Progenitor cell of endocrine pancreas (in vitro differentiated cells): ENCODE data around the gene NCAPH2. TPM values are rescaled to one million over a fixed set of nuclear protein-coding genes. Genes with fewer than 3 reads are reported as not detected.

ENCODE experiments used
- DNase-seq: peaks from one replicate; pipeline ENCODE4 v3.0.0; 2021; ENCODE audit warnings: low spot score; ENCODE audit not compliant: unreplicated experiment
- H3K27ac Mint-ChIP-seq: 2 replicates; pipeline ENCODE4 v1.8.0; 2021; ENCODE audit warnings: mild to moderate bottlenecking, moderate library complexity, mixed read lengths
- H3K27me3 Mint-ChIP-seq: 2 replicates; pipeline ENCODE4 v1.8.0; 2021; ENCODE audit warnings: mixed read lengths
- H3K36me3 Mint-ChIP-seq: 2 replicates; pipeline ENCODE4 v1.8.0; 2022; ENCODE audit warnings: mixed read lengths; ENCODE audit not compliant: insufficient read depth
- H3K4me1 Mint-ChIP-seq: 2 replicates; pipeline ENCODE4 v1.8.0; 2021; ENCODE audit warnings: low read depth, mixed read lengths
- H3K4me3 Mint-ChIP-seq: 2 replicates; pipeline ENCODE4 v1.8.0; 2021; ENCODE audit warnings: low read depth, mild to moderate bottlenecking, moderate library complexity, mixed read lengths
- H3K9me3 Mint-ChIP-seq: 2 replicates; pipeline ENCODE4 v1.8.0; 2021; ENCODE audit warnings: low read depth, mixed read lengths
- total RNA-seq: library from RNA; stranded (reverse); gene quantifications from 2 replicates; pipeline ENCODE4 v1.2.1, GENCODE V29; 2021
- TF ChIP-seq, protein P1 (sequence below): fragments of 200-600 bp; sonication (generic); IDR thresholded peaks from one replicate; pipeline ENCODE4 v1.5.0; 2021; ENCODE audit warnings: antibody characterized with exemption, mild to moderate bottlenecking; ENCODE audit not compliant: unreplicated experiment

NCAPH2 gene
- total RNA-seq, 1 donor from 2014 or later, result 66.5 TPM

DNA sequence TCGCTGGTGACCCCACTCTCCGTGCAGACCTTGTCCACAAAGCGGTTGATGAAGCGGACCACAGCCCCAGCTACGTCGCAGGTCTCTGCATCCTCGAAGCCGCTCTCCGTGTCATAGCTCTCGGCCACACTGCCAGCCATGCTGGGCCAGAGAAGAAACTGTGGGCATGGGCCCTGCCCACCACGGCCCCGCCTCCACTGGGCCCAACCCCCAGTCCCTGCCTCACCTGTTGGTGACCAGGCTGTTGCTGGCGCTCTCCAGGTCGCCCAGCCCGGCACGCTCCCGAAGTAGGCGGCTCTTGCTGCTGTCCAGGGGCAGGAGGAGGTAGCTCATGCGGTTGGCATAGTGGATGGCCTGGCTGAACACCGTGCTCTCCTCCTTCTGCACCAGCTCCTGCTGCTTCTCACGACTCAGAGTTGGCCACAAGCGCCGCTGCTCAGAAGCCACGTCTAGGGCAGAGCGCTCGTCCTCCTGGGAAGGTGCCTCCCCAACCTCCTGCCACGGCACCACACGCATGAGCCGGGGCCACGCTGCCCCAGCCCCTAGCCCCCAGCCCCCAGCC is 46.0 kb upstream of the NCAPH2 start:
- Mint-ChIP-seq H3K4me1 (no peaks in the 10 kb centered on the region), H3K27ac (no peak overlapping the region), H3K27me3 (no peaks in the 10 kb centered on the region), H3K36me3 (peaks cover 16% of the 10 kb centered on the region), H3K4me3 (no peak overlapping the region), H3K9me3 (no peaks in the 10 kb centered on the region)
- TF ChIP-seq, protein P1, sequence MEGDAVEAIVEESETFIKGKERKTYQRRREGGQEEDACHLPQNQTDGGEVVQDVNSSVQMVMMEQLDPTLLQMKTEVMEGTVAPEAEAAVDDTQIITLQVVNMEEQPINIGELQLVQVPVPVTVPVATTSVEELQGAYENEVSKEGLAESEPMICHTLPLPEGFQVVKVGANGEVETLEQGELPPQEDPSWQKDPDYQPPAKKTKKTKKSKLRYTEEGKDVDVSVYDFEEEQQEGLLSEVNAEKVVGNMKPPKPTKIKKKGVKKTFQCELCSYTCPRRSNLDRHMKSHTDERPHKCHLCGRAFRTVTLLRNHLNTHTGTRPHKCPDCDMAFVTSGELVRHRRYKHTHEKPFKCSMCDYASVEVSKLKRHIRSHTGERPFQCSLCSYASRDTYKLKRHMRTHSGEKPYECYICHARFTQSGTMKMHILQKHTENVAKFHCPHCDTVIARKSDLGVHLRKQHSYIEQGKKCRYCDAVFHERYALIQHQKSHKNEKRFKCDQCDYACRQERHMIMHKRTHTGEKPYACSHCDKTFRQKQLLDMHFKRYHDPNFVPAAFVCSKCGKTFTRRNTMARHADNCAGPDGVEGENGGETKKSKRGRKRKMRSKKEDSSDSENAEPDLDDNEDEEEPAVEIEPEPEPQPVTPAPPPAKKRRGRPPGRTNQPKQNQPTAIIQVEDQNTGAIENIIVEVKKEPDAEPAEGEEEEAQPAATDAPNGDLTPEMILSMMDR, result no peak
- no peak for DNase-seq

DNA sequence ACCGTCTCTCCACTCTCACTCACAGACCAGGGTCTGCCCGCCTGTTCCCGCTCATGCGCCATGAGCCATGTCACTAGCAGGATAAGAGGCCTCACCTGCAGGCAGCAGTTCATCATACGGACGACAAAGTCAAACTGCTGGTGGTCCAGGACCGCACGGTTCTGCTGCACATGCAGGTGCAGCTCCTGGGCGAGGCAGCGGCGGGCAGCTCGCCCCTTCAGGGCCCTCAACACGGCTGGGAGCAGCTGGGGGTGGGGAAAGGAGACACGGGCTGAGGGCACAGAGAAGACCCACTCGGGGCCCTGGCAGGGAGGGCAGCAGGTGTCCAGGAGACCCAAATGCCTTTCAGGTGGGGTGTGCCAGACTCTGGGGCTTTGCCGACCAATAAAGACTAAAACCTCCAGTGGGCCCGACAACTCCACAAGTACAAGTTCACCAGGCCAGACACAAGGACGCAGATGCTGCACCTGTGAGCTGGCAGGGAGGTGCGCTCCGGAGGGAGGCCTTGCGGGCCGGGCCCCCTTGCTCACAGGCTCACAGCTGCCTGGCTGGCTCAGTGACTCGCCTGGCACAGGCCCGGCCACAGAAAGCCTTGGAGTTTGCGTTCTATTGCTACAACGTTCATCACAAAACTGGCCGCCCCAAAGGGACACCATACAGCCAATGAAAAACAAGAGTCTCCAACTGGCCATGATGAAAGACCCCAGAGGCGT is 44.7 kb upstream of the NCAPH2 start:
- Mint-ChIP-seq H3K36me3 (peaks cover 12% of the 10 kb centered on the region), H3K27me3 (no peaks in the 10 kb centered on the region), H3K4me3 (no peak overlapping the region), H3K9me3 (no peaks in the 10 kb centered on the region), H3K4me1 (no peaks in the 10 kb centered on the region), H3K27ac (no peak overlapping the region)
- TF ChIP-seq, protein P1, result no peak
- no peak for DNase-seq

DNA sequence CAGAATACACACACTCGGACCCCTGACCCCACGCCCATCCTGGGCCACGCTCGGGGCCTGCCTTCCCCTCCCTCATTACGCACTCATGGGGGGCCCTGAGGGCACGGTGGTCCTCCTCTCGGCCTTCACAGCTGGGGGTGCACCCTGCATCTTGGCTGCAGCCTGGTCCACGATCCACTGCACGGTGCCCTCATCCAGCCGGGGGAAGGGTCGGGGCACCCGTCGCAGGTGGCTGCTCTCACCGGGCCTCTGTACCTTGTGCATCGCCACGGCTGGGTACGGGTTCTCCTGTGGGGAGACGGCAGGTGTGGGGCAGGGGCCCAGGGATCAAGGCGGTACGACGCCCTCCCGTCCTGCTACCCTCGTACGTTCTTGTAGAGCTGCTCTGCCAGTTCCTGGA is 43.6 kb upstream of the NCAPH2 start:
- H3K27ac Mint-ChIP-seq, result no peak overlapping the region
- H3K9me3 Mint-ChIP-seq, result no peaks in the 10 kb centered on the region
- peaks cover 10% of the 10 kb centered on the region for H3K36me3 Mint-ChIP-seq
- no peak overlapping the region for H3K4me3 Mint-ChIP-seq
- H3K27me3 Mint-ChIP-seq, result no peaks in the 10 kb centered on the region
- TF ChIP-seq, protein P1, result no peak
- DNase-seq, result no peak
- no peaks in the 10 kb centered on the region for H3K4me1 Mint-ChIP-seq

DNA sequence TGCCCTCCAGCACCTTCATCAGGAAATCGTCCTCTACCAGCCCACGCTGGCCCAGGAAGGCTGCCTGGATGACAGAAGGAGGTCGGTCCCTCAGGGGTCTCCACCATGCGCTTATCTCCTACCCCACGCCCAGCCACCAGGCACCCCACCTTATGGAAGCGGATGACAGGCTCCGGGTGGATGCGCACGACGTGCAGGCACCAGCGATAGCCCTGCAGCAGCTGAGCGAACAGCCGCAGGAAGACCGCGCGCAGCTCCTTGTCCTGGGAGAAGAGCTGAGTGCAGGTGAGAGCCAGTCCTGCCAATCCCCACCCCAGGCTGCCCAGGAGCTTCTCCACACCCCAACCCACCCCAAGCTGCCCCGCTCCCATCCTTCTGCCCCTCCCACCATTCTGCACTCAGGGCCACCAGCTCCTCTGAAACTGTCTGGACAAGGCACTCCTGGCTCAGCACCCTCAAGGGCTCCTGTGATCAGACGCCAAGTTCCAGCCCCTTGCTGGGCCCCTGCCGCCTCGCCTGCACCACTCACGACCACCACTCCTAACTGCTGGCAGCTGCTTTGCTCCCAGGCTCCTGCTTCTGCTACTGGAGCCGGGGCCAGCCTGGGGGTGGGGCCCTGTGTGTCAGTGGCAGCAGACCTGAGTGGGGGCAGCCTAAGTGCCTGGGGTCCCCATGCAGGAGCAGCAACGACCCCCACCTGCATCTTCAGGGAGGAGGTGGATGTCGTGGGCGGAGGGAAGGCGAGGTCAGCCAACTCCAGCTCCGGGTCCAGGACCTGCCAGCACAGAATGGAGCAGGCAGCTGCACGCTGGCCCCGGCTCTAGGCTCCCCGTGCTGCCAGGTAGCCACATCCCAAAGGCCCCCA is 42.7 kb upstream of the NCAPH2 start:
- Mint-ChIP-seq H3K9me3 (no peaks in the 10 kb centered on the region), H3K27ac (no peak overlapping the region), H3K4me1 (peaks cover 1% of the 10 kb centered on the region), H3K27me3 (no peaks in the 10 kb centered on the region), H3K4me3 (no peak overlapping the region), H3K36me3 (peaks cover 9% of the 10 kb centered on the region)
- TF ChIP-seq, protein P1, result no peak
- no peak for DNase-seq

DNA sequence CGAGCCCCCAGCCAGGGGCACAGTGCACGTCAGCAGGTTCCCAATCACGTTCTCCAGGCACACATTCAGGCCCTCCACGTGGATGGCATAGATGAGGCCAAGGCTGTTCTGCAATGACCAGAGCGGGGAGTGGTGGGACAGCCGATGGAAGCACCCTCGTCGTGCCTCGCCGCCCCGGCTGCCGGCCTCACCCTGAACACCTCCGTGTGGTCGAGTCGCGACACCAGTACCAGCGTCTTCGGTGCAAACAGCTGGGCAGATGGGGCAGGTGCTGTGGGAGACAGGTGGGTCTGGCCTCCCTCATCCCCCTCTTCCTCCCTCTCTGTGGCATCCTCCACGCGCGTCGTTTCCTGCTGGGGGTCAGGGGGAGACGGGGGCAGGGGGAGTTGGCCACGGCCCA is 40.7 kb upstream of the NCAPH2 start:
- no peak overlapping the region for H3K27ac Mint-ChIP-seq
- peaks cover 5% of the 10 kb centered on the region for H3K4me1 Mint-ChIP-seq
- no peak for DNase-seq
- TF ChIP-seq, protein P1, result no peak
- H3K9me3 Mint-ChIP-seq, result no peaks in the 10 kb centered on the region
- no peaks in the 10 kb centered on the region for H3K27me3 Mint-ChIP-seq
- H3K36me3 Mint-ChIP-seq, result peaks cover 6% of the 10 kb centered on the region
- H3K4me3 Mint-ChIP-seq, result no peak overlapping the region
